NB4 (cell line): ENCODE results near the gene C1orf141.

Experiments
- CTCF ChIP-seq: IDR thresholded peaks from one replicate; pipeline ENCODE4 v1.5.1; 2012; ENCODE audit warnings: low read depth, low read length
- MYC ChIP-seq: IDR thresholded peaks from 2 replicates; pipeline ENCODE4 v1.6.1; 2011; ENCODE audit warnings: low read depth, low read length
- POLR2A ChIP-seq: IDR thresholded peaks from 2 replicates; pipeline ENCODE4 v1.6.1; 2011; ENCODE audit warnings: mild to moderate bottlenecking; ENCODE audit not compliant: insufficient read length; ENCODE audit errors: extremely low read depth

GRCh38 chr1:67094191-67094590, 40.6 kb downstream of the C1orf141 start:
- TF ChIP-seq CTCF (no peak), MYC (no peak), POLR2A (no peak)
